HepG2 (cell line): Measurements from ENCODE around the gene LRRC17. TPM values are rescaled to one million over a fixed set of nuclear protein-coding genes. Genes with fewer than 3 reads are reported as not detected.
A peak's percentile ranks its signal among the peaks of the same experiment; 100 is the strongest.

Source experiments
- CERS6 ChIP-seq: sonication (generic); formaldehyde crosslinking; IDR thresholded peaks from 2 replicates; pipeline ENCODE4 v1.5.0; 2020; ENCODE audit warnings: missing genetic modification reagents
- FOXC1 ChIP-seq: sonication (generic); formaldehyde crosslinking; IDR thresholded peaks from 2 replicates; pipeline ENCODE4 v1.8.0; 2022; ENCODE audit warnings: mild to moderate bottlenecking, missing genetic modification reagents, borderline replicate concordance
- HINFP ChIP-seq: sonication (generic); formaldehyde crosslinking; IDR thresholded peaks from 2 replicates; pipeline ENCODE4 v1.4.0; 2020; ENCODE audit warnings: low read depth, mild to moderate bottlenecking, missing genetic modification reagents
- HMGXB3 ChIP-seq: sonication (generic); formaldehyde crosslinking; IDR thresholded peaks from 2 replicates; pipeline ENCODE4 v1.4.0; 2020; ENCODE audit warnings: missing genetic modification reagents, borderline replicate concordance
- KDM5B ChIP-seq: sonication (generic); formaldehyde crosslinking; IDR thresholded peaks from 2 replicates; pipeline ENCODE4 v1.4.0; 2020; ENCODE audit warnings: missing genetic modification reagents, mild to moderate bottlenecking, borderline replicate concordance
- PHF8 ChIP-seq: sonication (generic); formaldehyde crosslinking; IDR thresholded peaks from 2 replicates; pipeline ENCODE4 v1.5.0; 2020; ENCODE audit warnings: missing genetic modification reagents
- SIX1 ChIP-seq: sonication (generic); formaldehyde crosslinking; IDR thresholded peaks from 2 replicates; pipeline ENCODE4 v1.4.0; 2020; ENCODE audit warnings: missing genetic modification reagents, borderline replicate concordance
- THAP9 ChIP-seq: sonication (generic); formaldehyde crosslinking; IDR thresholded peaks from 2 replicates; pipeline ENCODE4; 2020; ENCODE audit warnings: missing genetic modification reagents, mild to moderate bottlenecking, borderline replicate concordance
- THYN1 ChIP-seq: sonication (generic); formaldehyde crosslinking; IDR thresholded peaks from 2 replicates; pipeline ENCODE4 v1.8.1; 2023; ENCODE audit warnings: low read depth, mild to moderate bottlenecking, moderate library complexity, missing genetic modification reagents, borderline replicate concordance
- ZFX ChIP-seq: sonication (generic); formaldehyde crosslinking; IDR thresholded peaks from 2 replicates; pipeline ENCODE4 v1.4.0; 2020; ENCODE audit warnings: mild to moderate bottlenecking, low read depth, missing genetic modification reagents, moderate library complexity
- ZKSCAN5 ChIP-seq: sonication (generic); formaldehyde crosslinking; IDR thresholded peaks from 2 replicates; pipeline ENCODE4 v1.5.1; 2020; ENCODE audit warnings: mild to moderate bottlenecking, missing genetic modification reagents
- ZMYM3 ChIP-seq: sonication (generic); formaldehyde crosslinking; IDR thresholded peaks from 2 replicates; pipeline ENCODE4 v1.5.1; 2020; ENCODE audit warnings: mild to moderate bottlenecking, missing genetic modification reagents
- ZNF180 ChIP-seq: sonication (generic); formaldehyde crosslinking; IDR thresholded peaks from 2 replicates; pipeline ENCODE4 v1.4.0; 2020; ENCODE audit warnings: low read depth, missing genetic modification reagents, borderline replicate concordance
- ZNF616 ChIP-seq: sonication (generic); formaldehyde crosslinking; IDR thresholded peaks from 2 replicates; pipeline ENCODE4 v1.5.0; 2020; ENCODE audit warnings: low read depth, mild to moderate bottlenecking, missing genetic modification reagents
- ZNF670 ChIP-seq: sonication (generic); formaldehyde crosslinking; IDR thresholded peaks from 2 replicates; pipeline ENCODE4 v1.8.0; 2022; ENCODE audit warnings: mild to moderate bottlenecking, missing genetic modification reagents, borderline replicate concordance
- ZNF720 ChIP-seq: sonication (generic); formaldehyde crosslinking; IDR thresholded peaks from 2 replicates; pipeline ENCODE4 v1.4.0; 2020; ENCODE audit warnings: missing genetic modification reagents
- ZNF839 ChIP-seq: sonication (generic); formaldehyde crosslinking; IDR thresholded peaks from 2 replicates; pipeline ENCODE4 v1.4.0; 2020; ENCODE audit warnings: missing genetic modification reagents, mild to moderate bottlenecking, borderline replicate concordance
- ZSCAN5A ChIP-seq: sonication (generic); formaldehyde crosslinking; IDR thresholded peaks from 2 replicates; pipeline ENCODE4 v1.8.0; 2022; ENCODE audit warnings: mild to moderate bottlenecking, missing genetic modification reagents, borderline replicate concordance
- polyA plus RNA-seq, 8 experiments: library from polyadenylated mRNA; depleted of rRNA in 3 of 8; stranded (reverse) in 7 of 8; unstranded in 1 of 8; fragments of >200 nt; fragmentation: Illumina TruSeq in 4 of 8; extraction: Trizol in 4 of 8; gene quantifications; 2 replicates each; pipeline versions ENCODE4 v1.2.1 to v1.2.3, GENCODE V29; 2011 to 2016; ENCODE audit warnings: low read depth in 4 of 8, missing spikeins in 1 of 8, mixed read lengths in 1 of 8; ENCODE audit not compliant: insufficient read depth in 1 of 8
- total RNA-seq, 5 experiments: library from RNA; depleted of rRNA; stranded (reverse); fragments of >200 nt; fragmentation: Illumina TruSeq; extraction: Trizol; gene quantifications; 2 replicates each; pipeline ENCODE4 v1.2.3, GENCODE V29; 2016; ENCODE audit warnings: low read depth in 1 of 5

LRRC17 gene
- total and polyA plus RNA-seq, 2 of the 13 experiments (the other 11 are each of a cell fraction or from before 2014, with no cell fraction given) = 0.20 to 0.66 TPM

- TF ChIP-seq HINFP (CRISPR knock-in tag) = no peak
- peak; percentile 37; the same call in 1 of the 2 replicates for TF ChIP-seq ZNF670 (CRISPR knock-in tag)
- no peak for TF ChIP-seq CERS6
- TF ChIP-seq SIX1 (CRISPR knock-in tag) = no peak
- no peak for TF ChIP-seq THAP9 (CRISPR knock-in tag)
- TF ChIP-seq FOXC1 = no peak
- no peak for TF ChIP-seq ZFX (CRISPR knock-in tag)
- no peak for TF ChIP-seq ZNF839 (CRISPR knock-in tag)
- TF ChIP-seq ZNF616 (CRISPR knock-in tag) = no peak
- TF ChIP-seq ZNF180 (CRISPR knock-in tag) = no peak
- TF ChIP-seq ZSCAN5A (CRISPR knock-in tag) = no peak
- TF ChIP-seq KDM5B = no peak
- no peak for TF ChIP-seq PHF8
- TF ChIP-seq ZNF720 (CRISPR knock-in tag) = no peak
- no peak for TF ChIP-seq HMGXB3 (CRISPR knock-in tag)
- TF ChIP-seq THYN1 (CRISPR knock-in tag) = no peak
- no peak for TF ChIP-seq ZKSCAN5
- no peak for TF ChIP-seq ZMYM3 (CRISPR knock-in tag)
Observed at GRCh38 chr7:102874166-102874829, 38.5 kb upstream of the LRRC17 start (continued).
